Activated CD8-positive, alpha-beta memory T cell treated with anti-CD3 and anti-CD28 coated beads for 24 hours (primary cell): Measurements from ENCODE around the gene HEATR3.

Source experiments
- DNase-seq: peaks from one replicate; pipeline ENCODE4 v3.0.0-alpha.2; 2020

HEATR3 gene

GRCh38 chr16:50059111-50059510, 6.7 kb upstream of the HEATR3 start:
- DNase-seq: no peak

DNA sequence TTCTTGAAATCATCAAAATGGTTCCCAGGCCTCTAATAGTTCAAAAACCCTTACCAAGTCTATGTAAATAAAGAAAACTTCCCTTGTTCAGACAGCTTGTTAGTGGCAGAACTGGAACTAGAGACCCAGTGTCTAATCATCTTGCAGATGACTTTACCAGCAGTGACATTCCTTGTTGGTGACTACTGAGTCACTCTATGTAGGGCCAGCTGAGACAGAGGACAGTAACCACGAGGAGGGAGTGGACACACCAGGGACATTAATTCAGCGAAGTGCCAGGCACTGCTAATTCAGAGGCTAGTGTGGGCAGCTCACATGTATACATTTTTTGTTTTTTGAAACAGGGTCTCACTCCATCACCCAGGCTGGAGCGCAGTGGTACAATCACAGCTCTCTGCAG, 6.1 kb upstream of the HEATR3 start:
- DNase-seq: no peak

DNA sequence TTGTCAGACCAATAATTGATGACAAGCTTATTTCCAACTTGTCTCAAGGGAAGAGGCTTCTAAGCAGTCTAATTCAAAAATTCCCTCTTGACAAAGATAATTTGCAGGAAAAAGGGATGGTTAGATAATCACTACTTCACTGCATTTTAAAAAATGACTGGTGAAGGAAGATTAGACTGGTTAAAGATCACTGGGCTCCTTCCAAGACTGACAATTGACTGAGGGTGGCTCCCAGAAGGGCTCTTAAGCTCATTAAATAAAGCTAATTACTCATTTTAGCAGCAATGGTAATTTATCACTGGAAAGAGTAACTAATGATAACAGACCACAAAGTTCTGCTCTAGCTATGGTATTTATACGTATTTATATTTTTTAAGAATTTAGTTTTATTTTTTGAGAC, 4.4 kb upstream of the HEATR3 start:
- no peak for DNase-seq

GRCh38 chr16:50065241-50065623, 538 bp upstream of the HEATR3 start:
- no peak for DNase-seq

DNA sequence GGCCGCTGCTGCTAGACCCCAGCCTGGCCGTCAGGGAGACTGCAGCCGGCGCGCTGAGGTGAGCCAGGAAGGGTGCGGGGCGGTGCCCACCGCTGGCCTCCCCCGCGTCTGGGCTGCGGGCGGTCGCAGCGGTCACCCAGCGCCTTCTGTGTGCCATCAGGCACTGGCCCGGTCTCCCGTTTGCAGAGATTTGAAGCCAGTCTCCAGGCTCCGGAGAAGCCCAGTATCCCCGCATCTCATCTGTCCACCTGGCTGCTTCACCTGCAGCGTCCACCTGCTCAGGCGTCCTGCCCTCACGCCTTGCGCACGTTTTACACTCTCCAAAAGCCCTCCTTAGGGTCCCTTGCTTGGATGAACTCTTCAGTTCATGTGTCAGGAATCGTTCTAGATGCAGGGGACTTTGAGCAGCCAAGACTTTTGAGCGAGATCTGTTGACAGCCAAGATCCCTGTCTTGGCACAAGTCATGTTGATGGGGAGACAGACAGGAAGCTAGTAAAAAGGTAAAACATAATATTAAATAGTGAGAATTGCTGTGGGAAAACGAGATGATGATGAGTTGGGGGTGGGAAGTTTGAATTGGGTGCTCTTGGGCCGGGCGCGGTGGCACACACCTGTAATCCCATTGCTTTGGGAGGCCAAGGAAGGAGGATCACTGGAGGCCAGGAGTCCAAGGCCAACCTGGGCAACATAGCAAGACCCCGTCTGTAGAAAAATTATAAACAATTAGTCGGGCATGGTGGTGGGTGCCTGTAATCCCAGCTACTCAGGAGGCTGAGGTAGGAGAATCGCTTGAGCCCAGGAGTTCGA, 916 bp downstream of the HEATR3 start:
- DNase-seq: no peak

DNA sequence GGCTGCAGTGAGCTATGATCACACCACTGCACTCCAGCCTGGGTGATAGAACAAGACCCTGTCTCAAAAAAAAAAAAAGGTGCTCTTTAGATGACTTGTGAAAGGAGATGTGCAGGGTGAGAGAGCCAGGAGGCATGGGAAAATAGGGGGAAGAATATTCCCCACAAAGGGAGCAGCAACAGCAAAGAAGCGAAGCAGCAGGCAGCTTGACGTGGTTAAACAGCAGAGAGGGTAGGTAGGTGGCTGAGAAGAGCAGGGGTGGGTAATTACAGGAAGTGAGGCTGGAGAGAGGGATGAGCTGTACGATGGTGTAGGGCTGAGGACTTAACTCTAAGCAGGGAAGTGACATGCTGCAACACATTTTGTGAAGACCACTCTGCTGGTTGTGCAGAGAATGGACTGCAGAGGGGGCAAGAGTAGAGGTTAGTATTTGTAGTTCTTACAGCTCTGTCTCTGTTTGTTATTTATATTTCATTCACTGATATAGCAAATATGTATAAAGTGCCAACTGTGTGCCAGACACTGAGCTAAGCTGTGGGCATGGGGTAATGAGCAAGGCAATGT, 1.6 kb downstream of the HEATR3 start:
- DNase-seq: no peak

GRCh38 chr16:50068550-50068949, 2.8 kb downstream of the HEATR3 start:
- no peak for DNase-seq

DNA sequence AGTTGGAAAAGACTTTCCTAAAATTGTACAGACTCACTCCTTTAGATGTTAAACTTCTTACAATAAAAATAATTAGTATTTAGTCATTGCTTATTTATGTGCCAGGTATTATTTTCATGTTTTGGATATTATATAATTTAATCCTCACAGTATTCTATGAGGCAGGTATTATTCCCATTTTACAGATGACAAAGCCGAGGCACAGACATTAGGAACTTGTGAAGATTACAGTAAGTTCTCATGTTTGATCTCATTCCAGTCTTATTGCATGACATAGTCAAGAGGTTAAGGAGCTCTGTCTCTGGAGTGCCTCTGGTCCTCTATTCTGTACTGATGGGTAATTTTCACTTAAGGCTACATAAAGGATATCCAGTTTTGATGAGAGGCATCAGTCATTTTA, 3.3 kb downstream of the HEATR3 start:
- DNase-seq: no peak

DNA sequence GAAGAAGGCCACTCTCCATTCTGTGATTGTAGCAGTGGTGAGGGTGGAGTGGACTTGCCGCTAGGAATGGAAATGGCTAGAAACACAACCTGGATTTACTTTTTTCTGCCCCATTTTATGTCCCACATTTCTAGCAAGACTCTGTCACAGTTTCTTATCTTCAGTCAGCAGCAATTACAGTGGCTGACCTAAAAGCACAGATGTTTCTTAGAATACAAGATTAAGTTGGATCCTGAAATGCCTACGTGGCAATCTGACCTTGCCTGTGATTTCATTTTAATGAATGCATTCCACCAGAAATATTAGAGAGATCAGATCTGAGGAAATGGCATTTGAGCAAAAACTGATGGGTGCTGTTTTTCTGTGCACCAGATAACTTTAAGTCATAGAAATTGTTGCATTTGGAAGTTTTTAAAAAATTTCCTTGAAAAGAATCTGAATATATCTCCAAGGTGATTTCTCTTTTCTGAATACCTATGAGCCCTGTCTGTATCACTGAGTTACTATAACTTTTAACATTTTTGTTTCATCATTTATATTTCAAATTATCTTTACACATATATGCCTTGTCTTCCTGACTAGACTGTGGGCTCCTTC, 5.4 kb downstream of the HEATR3 start:
- DNase-seq: no peak

GRCh38 chr16:50072730-50073129, 7.0 kb downstream of the HEATR3 start:
- DNase-seq: no peak

DNA sequence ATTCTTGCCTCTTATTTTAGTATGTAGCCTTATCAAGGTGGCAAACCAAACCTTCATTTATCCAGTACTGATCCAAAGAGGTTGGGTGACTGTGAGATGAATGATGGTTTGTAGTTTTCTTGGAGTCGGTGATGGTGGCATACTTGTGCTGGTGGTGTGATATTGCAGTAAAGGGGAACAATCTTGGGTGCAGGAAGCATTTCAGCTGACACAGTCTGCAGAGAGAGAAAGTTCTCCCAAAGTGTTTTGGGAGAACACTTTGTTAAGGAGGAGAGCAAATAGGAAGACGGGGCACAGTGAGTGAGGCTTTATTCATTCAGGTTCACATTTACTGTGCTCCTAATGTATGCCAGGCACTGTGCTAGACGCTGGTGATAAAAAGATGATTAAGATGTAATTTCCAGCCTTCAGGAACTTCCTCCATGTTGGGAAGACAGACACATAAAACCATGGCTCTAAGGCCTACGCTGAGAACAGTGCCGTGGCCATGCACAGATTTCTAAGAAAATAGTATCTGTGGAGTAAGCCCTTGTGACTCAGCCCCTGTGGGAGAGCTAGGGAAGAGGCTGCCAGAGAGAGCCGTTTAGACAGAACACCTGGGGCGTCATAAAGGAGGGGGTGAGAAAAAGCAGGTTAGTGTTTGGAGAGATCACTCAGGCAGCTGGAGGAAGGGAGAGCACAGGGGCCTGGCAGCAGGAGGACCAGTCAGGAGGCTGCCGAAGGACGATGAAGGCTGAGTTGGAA, 13.8 kb downstream of the HEATR3 start:
- DNase-seq: no peak

DNA sequence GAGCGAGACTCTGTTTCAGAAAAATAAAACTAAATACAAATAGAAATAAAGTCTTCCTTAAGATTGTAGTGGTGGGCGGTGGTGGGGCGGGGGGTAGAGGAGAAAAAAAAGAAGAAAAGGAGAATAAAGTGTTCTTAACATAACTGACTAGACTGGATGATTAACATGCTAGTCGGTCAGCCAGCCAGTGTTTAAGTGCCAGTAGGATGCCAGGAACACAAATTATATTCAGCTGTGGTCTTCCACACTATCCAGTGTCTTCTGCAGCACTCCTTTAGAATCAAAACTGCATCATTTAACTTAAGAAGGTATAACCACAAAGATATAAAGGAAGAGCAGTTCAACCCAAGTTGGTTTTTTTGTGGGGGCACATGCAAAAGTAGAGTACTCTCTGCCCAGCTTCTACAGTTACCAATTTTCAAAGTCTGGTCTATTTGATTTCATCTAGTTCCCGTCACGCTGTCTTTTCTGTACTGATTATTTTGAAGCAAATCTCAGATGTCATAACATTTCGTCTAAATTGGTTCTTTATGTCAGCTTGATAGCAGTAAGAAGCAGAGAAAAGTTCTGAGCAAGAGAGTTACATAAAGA, 15.8 kb downstream of the HEATR3 start:
- DNase-seq: no peak

GRCh38 chr16:50083996-50084395, 18.2 kb downstream of the HEATR3 start:
- DNase-seq: no peak

GRCh38 chr16:50086176-50086575, 20.4 kb downstream of the HEATR3 start:
- no peak for DNase-seq

DNA sequence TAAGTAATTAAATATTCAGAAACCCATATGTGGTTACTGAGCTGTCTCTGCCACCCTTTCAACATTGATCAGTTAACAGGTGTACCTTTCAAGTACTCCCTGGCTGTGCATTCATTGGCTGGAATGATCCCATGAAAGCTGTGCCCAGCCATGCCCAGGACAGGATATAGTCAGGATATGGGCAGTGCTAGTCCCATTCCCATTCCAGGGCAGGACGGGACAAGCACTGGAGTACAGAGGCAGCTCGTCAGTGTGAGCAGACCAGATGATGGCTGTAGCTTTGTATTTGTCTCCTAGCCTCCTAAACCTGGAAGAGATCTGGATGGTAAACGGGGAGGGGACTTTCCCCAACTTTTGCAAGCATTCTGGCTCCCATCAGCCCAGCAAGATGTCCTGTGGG, 22.5 kb downstream of the HEATR3 start:
- no peak for DNase-seq

DNA sequence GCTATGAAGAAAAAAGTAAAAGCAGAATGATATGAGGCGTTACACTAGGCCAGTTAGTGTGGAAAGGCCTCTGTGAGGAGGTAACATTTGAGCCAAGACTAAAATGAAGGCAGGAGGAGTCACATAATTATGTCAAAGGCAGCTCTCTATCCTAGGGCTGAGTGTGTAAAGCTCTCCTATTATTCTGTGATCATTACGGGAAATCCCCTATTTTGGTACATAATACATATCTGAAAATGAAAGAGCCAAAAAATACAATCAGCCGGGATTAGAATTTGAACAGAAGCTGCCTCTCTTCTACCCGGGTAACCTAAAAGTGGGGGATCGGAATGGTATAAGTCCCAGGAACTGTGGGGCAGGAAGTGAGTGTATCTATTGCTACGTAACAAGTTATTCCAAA, 27.1 kb downstream of the HEATR3 start:
- DNase-seq: no peak

GRCh38 chr16:50093607-50094539, 28.1 kb downstream of the HEATR3 start:
- DNase-seq: no peak

- no peak for DNase-seq
Observed at GRCh38 chr16:50096791-50097190, 31.0 kb downstream of the HEATR3 start.

DNA sequence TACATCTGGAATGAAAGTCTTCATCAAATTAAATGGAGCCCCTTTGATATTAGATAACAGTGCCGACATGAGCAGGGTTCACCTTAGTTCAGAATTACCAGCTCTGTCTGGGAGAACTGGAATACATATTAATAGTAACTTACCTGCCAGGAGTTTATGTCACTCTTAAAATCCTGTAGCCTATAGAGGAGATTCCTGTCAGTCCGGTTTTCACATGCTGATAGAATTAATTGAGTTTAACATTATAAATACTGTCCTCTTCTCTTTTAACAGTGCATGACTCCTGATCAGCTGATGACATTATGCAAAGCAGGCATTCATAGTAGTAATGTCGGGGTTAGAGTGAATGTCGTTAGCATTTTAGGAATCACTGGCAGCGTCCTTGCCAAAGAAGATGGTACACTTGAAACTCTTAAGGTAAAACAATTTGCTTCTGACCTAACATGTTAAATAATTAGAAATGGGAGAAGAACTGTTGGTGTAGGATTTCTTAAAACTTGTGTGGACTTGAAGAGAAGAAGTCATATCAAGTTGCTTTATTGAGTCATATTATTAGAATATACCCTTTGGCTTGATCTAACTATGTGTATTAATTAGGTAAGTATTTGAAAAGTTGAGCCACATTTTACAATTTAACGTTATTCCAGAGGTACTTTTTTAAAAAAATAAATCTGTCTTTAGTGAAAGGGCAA, 34.3 kb downstream of the HEATR3 start:
- no peak for DNase-seq

DNA sequence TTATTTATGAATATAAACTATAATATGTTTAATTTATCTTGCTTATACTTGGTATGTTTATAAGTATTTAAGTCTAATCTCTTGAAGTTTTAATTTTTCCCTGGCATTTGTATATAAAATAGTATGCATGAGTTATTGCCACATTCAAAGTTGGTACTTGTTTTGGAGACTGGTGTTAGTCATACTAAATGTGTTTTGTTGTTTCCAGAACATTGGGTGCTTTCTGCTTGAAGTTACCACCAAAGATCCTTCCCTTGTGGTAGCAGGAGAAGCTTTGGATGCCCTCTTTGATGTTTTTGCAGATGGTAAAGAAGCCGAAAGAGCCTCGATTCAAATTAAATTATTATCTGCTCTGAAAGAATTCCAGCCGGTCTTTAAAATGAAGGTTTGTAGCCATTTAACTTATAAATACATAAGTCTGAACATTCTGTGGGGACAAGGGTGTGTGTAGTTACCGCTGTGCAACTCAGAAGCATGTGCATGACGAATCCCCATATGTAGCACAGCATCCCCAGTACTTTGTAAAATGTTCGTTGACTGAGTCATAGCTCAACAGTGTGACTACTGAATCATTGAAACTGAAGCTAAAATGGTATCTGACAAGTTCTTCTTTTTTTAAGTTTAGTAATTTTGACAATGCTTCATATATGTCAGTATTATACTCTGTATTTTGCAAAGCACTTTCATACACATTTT, 36.4 kb downstream of the HEATR3 start:
- no peak for DNase-seq

- DNase-seq: no peak
Observed at GRCh38 chr16:50103764-50104163, 38.0 kb downstream of the HEATR3 start.
